Measurements from ENCODE around the gene SLC35E4.
"Not testable (repeated sequence)": the region's sequence is repeated elsewhere in the genome, so short reads cannot be mapped to it uniquely, and the experiment has no call there.

SLC35E4 gene

DNA sequence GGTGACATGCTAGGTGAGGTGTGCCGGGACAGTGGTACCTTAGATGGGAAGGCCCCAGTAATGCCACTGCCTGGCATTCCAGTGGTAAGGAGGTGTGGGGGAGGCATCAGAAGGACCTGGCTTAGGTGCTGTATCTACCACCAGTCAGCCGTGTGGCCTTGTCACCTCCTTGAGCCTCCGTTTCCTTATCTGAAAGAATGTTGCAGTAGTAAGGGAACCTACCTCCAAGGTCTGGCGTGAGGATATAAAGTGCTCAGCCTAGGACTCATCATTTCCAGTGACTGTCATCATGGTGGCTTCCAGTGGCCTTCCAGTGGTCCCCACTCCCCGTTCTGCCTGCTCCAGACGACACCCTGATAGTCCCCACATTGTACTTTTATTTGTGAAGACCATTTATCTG, 38.9 kb downstream of the SLC35E4 start:
- DNase-seq (ENCODE audit: low read depth): no peak
- TF ChIP-seq, protein P1, sequence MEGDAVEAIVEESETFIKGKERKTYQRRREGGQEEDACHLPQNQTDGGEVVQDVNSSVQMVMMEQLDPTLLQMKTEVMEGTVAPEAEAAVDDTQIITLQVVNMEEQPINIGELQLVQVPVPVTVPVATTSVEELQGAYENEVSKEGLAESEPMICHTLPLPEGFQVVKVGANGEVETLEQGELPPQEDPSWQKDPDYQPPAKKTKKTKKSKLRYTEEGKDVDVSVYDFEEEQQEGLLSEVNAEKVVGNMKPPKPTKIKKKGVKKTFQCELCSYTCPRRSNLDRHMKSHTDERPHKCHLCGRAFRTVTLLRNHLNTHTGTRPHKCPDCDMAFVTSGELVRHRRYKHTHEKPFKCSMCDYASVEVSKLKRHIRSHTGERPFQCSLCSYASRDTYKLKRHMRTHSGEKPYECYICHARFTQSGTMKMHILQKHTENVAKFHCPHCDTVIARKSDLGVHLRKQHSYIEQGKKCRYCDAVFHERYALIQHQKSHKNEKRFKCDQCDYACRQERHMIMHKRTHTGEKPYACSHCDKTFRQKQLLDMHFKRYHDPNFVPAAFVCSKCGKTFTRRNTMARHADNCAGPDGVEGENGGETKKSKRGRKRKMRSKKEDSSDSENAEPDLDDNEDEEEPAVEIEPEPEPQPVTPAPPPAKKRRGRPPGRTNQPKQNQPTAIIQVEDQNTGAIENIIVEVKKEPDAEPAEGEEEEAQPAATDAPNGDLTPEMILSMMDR (IDR thresholded peaks at IDR 0.05; ENCODE audit: insufficient read depth, low read depth, low read length, missing control alignments): no peak
- H3K4me3 ChIP-seq (ENCODE audit: low read length): no peak overlapping the region

DNA sequence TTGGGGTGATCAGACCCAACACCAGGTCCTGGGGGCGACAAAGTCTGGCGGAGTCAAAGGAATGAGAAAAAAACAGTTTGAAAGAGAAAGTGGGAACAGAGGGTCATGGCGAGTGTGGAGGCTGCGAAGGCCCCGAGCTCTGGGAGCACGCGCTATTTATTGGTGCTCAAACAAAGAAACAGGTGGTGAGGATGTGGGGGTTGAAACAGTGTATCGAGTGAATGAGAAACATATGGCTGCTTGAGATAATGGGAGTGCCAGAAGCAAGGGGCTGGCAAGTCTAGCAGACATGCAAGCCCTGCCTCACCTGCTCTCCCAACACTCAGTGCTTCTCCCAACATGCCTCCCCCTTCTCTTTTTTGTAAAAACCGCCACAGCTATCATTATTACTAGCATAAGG, 39.9 kb downstream of the SLC35E4 start:
- no peak for DNase-seq (ENCODE audit: low read depth)

DNA sequence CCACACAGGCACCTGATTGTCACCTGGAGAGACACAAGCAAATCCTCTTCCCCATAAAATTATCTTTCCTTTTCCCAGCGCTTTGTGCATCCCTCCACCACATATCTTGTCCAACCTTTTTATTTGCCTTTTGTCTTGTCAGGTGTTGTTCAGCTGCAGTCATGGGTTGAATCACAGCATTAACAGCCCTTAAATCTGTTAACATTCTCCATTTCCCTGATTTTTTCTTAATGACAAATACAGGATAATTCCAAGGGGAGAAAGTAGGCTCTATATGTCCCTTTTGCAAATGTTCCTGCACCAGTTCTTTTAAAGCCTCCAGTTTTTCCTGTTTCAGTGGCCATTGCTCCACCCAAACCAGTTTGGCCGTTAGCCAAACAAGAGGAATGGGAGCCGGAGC, 41.0 kb downstream of the SLC35E4 start:
- H3K4me3 ChIP-seq (ENCODE audit: low read length): not testable (repeated sequence)

More for the DNA sequence above, 39.9 kb downstream of the SLC35E4 start:
- TF ChIP-seq, protein P1 (IDR thresholded peaks at IDR 0.05; ENCODE audit: insufficient read depth, low read depth, low read length, missing control alignments): no peak
- no peak overlapping the region for H3K4me3 ChIP-seq (ENCODE audit: low read length)

DNA sequence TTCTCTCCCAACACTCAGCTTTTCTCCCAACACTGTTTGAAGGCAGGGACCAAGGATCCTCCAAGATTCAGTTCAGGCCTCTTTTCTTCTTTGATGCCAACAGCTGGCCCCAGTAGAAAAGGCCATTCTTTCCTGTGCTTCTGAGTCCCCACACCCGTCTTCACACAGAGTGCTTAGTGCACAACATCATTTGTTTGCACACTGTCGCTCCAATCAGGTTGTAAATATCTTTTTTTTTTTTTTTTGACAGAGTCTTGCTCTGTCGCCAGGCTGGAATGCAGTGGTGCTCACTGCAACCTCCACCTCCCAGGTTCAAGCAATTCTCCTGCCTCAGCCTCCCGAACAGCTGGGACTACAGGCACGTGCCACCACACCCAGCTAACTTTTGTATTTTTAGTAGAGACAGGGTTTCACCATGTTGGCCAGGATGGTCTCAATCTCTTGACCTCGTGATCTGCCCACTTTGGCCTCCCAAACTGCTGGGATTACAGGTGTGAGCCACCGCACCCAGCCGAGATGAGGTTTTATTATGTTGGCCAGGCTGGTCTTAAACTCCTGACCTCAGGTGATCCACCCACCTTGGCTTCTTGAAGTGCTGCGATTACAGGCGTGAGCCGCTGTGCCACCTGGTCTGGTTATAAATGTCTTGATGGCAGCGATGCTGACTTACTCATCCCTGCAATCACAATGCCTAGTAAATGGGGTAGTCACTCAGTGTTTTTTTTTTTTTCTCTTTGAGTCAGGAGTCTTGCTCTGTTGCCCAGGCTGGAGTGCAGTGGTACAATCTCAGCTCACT, 44.5 kb downstream of the SLC35E4 start:
- not testable (repeated sequence) for H3K4me3 ChIP-seq (ENCODE audit: low read length); DNase-seq (ENCODE audit: low read depth)

More for the DNA sequence above, 41.0 kb downstream of the SLC35E4 start:
- DNase-seq (ENCODE audit: low read depth): peak; percentile 11

DNA sequence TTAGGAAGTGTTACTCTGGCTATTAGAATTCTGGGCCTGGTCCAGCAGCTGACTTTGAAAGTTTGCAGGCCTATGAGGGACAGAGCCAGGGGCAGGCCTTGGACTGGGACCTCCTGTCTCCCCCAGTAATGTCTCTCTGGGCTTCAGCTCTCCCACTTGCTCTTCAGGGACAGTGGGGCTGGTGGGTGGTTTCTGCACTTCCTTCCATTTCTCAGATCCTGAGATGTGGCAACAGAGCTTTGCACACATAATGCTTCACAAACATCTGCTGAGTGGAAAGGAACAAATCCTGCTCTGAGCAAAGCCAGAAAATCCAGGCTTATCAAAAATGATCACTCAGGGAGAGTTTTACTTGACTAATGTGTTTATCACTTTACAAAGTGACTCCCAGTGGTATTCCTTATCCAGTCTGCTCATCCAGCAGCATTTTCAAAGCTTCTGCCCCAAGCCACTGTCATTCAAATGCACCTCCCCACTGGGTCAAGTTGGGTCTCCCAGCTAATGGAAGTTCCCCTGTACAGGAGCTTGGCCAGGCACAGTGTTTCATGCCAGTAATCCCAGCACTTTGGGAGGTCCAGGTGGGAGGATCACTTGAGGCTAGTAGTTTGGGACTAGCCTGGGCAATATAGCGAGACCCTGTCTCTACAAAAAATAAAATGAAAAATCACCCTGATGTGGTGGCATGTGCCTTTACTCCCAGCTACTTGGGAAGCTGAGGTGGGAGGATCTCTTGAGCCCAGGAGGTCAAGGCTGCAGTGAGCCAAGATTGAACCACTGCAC, 45.6 kb downstream of the SLC35E4 start:
- DNase-seq (ENCODE audit: low read depth): no peak
- H3K4me3 ChIP-seq (ENCODE audit: low read length): no peak overlapping the region
- TF ChIP-seq, protein P1 (IDR thresholded peaks at IDR 0.05; ENCODE audit: insufficient read depth, low read depth, low read length, missing control alignments): no peak

DNA sequence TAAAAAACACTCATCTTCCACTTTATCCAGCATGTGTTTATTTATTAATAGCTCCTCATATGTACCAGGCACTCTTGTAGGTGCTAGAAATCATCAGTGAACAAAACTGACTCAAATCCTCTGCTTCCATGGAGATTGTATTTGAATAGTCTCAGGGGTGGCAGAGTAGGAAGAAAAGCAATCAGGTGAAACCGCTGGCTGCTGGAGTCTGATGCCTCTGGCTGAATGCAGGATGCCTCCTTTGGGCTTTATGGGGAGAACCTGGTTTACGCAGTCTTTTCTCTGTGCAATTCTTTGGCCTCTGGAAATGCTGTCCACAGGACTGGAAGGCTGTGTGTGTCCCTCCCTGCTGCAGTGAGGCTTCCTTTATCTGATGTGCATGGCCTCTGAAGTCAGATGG, 46.2 kb downstream of the SLC35E4 start:
- TF ChIP-seq, protein P1 (IDR thresholded peaks at IDR 0.05; ENCODE audit: insufficient read depth, low read depth, low read length, missing control alignments): no peak
- no peak for DNase-seq (ENCODE audit: low read depth)
- H3K4me3 ChIP-seq (ENCODE audit: low read length): no peak overlapping the region

DNA sequence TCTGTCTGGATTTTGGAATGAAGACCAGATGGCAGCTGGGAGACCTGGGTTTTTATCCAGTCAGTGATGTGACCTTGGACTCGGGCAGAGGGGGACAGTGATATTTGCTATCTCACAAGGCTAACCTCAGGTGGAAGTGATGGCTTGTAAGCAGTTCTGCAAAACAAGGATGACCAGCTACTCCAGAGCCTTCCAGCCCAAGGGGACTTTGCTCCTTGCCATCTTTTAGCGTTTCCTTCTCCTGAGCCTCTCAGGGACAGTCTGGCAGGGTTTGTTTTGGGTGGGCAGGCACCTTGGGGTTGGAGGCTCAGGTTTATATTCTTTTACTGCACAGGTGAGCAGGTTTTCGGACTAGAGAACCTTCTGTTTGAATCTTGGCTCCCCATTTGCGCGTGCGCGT, 49.6 kb downstream of the SLC35E4 start:
- DNase-seq (ENCODE audit: low read depth): no peak
- TF ChIP-seq, protein P1 (IDR thresholded peaks at IDR 0.05; ENCODE audit: insufficient read depth, low read depth, low read length, missing control alignments): no peak
- no peak overlapping the region for H3K4me3 ChIP-seq (ENCODE audit: low read length)

DNA sequence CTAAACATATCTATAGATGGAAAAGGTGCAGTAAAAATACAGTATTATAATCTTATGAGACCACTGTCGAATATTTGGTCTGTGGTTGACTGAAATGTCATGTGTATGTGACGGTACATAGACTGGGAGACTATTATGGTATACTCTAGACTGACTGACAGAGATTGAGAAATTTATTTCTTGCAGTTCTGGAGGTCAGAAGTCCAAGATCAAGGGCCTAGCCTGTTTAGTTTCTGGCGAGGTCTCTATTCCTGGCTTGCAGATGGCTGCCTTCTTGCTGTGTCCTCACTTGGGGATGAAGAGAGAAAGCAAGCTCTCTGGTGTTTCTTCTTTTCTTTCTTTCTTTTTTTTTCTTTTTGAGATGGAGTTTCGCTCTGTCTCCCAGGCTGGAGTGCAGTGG, 51.8 kb downstream of the SLC35E4 start:
- DNase-seq (ENCODE audit: low read depth): no peak
- no peak overlapping the region for H3K4me3 ChIP-seq (ENCODE audit: low read length)
- TF ChIP-seq, protein P1 (IDR thresholded peaks at IDR 0.05; ENCODE audit: insufficient read depth, low read depth, low read length, missing control alignments): no peak
